B cell (primary cell): ENCODE measurements around the gene PRAMEF4.
"Not testable (repeated sequence)": the region's sequence is repeated elsewhere in the genome, so short reads cannot be mapped to it uniquely, and the experiment has no call there.

Experiments
- EZH2 ChIP-seq: IDR thresholded peaks from 2 replicates; pipeline ENCODE4 v1.6.1; 2012; ENCODE audit warnings: borderline replicate concordance, low read depth, mild to moderate bottlenecking, moderate library complexity, low read length; ENCODE audit not compliant: insufficient read depth, poor library complexity, severe bottlenecking
- TF ChIP-seq, protein P1 (sequence below): fragments of 200-600 bp; IDR thresholded peaks from one replicate; pipeline ENCODE4 v1.8.0; 2022; ENCODE audit warnings: antibody characterized with exemption, mild to moderate bottlenecking

DNA sequence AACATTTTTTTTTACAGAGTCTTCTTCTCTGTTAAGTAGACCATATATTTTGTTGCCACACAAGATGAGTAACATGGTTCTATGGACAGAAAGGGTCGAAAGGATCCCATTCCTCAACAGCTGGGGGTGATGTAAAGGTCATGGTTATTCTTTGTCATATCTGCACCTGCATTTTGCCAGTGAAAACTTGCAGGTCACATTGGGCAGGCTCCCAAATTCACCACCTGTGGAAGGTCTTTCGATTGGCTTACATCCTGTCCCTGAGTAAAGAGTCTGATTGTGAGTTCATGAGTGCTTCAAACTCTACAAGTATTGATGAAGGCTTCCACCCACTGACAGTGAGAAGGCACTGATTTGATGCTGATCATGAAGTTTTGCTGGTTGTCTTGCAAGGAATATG, 52.8 kb downstream of the PRAMEF4 start:
- TF ChIP-seq, protein P1, sequence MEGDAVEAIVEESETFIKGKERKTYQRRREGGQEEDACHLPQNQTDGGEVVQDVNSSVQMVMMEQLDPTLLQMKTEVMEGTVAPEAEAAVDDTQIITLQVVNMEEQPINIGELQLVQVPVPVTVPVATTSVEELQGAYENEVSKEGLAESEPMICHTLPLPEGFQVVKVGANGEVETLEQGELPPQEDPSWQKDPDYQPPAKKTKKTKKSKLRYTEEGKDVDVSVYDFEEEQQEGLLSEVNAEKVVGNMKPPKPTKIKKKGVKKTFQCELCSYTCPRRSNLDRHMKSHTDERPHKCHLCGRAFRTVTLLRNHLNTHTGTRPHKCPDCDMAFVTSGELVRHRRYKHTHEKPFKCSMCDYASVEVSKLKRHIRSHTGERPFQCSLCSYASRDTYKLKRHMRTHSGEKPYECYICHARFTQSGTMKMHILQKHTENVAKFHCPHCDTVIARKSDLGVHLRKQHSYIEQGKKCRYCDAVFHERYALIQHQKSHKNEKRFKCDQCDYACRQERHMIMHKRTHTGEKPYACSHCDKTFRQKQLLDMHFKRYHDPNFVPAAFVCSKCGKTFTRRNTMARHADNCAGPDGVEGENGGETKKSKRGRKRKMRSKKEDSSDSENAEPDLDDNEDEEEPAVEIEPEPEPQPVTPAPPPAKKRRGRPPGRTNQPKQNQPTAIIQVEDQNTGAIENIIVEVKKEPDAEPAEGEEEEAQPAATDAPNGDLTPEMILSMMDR: not testable (repeated sequence)
- not testable (repeated sequence) for TF ChIP-seq EZH2
